Adrenal gland (tissue), 5 donors: ENCODE results near the gene CALD1.

Source experiments
- POLR2A ChIP-seq, 2 donors: fragments of 450-650 bp; IDR thresholded peaks; one replicate each; pipeline ENCODE4 v1.6.1; 2017; ENCODE audit warnings: antibody characterized with exemption in 2 of 2, mild to moderate bottlenecking in 2 of 2, moderate library complexity in 1 of 2
- TF ChIP-seq, protein P1 (sequence below), 6 experiments: fragments of 450-650 bp in 4 of 6; fragments of 200-600 bp in 2 of 6; sonication (generic) in 1 of 6; IDR thresholded peaks; 1 replicate in 5 of 6; 2 replicates in 1 of 6; pipeline versions ENCODE4 v1.5.1 to v1.8.0; 2016 to 2021; ENCODE audit warnings: antibody characterized with exemption in 6 of 6, mild to moderate bottlenecking in 2 of 6, moderate library complexity in 1 of 6
- donor health status: DM: no; HTN: no; CAD: no.

GRCh38 chr7:134986363-134987251, 207.2 kb downstream of the CALD1 start, which contains the start of gene AGBL3:
- TF ChIP-seq, protein P1, sequence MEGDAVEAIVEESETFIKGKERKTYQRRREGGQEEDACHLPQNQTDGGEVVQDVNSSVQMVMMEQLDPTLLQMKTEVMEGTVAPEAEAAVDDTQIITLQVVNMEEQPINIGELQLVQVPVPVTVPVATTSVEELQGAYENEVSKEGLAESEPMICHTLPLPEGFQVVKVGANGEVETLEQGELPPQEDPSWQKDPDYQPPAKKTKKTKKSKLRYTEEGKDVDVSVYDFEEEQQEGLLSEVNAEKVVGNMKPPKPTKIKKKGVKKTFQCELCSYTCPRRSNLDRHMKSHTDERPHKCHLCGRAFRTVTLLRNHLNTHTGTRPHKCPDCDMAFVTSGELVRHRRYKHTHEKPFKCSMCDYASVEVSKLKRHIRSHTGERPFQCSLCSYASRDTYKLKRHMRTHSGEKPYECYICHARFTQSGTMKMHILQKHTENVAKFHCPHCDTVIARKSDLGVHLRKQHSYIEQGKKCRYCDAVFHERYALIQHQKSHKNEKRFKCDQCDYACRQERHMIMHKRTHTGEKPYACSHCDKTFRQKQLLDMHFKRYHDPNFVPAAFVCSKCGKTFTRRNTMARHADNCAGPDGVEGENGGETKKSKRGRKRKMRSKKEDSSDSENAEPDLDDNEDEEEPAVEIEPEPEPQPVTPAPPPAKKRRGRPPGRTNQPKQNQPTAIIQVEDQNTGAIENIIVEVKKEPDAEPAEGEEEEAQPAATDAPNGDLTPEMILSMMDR (IDR thresholded peaks at IDR 0.05): peak; percentile 15 to 70 (median 58)
- peak in 1 of 2 donors; percentile 67 for TF ChIP-seq POLR2A (IDR thresholded peaks at IDR 0.05)
